Activated T-helper 1 cell treated with Interleukin-2 at 50 U/mL for 16 hours (primary cell): ENCODE measurements around the gene PDE7B.

Source experiments
- DNase-seq: peaks from one replicate; pipeline ENCODE4 v3.0.0-alpha.2; 2020; ENCODE audit warnings: low read depth

The PDE7B gene

DNA sequence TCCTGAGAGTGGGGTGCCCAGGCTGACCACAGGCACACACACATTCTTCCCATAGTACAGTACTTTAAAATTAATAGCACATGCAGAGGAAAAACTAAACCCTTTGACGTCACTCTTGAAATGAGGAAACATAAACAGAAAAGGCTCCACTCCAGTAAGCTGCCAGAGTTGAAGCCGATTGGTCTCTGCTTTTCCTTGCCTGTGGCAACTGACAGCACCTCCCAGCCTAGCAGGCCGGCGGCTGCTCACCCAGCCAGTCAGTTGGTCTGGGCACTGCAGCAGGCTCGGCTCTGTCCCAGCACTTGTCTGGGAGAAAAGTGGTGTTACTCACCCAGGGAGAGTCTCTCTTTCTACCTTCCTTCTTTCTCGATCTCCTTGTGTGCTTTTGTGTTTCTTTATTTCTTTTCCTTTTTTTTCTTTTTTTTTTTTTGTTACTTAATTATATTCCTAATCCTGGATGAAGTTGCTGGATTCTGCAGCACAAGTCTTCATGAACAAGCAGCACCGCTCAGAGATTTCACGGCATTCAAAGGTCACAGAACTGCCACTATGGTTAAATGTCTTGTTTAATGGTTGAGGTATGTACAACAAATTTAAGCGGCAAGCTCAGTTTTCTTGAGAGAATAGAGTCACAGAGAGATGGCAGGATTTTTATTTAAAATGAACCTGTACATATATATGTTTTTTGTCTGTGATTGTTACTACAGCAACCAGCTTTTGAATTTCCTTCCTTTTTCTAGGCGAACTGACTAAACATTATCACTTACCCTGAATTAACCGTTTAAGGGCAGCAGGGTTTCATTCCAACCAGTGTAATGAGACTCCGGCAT lies at the start of gene PDE7B:
Gene PDE7B (plus strand): TSS at position 260 of the 830 bp plus-strand sequence.
- DNase-seq = no peak

DNA sequence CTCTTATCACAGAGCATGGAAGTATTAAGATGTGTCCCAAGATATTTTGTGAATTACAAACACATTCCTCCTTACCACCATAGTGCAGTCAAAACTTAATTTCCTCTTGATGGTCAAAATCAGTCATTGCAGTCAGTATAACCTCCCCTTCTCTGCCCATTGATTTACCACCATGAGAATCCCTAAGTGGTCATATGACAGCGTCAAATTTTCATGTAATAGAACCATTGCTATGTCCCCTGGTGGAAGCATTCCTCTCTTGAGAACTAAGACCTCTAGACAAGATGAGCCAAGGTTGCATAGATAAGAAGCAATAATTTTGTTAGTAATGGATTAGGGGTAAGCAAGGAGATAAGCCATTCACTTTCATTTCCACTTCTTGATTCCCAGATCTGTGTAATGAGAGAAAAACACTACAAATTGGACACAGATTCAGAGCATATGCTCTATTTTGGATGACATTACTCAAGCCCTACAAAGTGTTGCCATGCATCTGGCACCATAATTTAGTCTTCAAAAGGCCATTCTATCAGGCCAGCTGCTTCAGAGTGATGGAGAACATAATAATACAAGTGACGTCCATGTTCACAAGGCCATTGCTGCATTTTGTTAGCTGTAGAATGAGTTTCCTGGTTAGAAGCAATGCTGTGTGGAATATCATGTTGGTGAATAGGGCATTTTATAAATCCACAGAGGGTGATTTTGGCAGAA lies 49.6 kb upstream of the PDE7B start:
- no peak for DNase-seq

DNA sequence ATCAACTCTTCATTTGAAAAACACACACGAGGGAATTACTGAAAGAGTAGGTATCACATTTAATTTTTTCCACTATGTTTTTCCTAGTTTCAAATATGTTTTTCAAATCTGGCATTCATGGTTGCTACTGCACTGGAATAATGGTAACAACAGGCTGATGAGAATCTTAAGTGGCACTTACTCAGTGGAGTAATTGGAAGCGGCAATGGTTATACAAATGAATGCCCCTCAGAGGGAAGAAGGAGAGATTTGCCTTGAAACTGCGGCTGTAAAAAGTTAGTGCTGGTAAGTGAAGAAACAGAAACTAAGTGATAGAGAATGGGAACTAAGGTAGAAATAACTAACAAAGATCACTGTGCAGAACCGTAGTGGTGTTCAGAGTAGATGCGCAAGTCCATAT lies 41.0 kb upstream of the PDE7B start:
- DNase-seq = no peak

DNA sequence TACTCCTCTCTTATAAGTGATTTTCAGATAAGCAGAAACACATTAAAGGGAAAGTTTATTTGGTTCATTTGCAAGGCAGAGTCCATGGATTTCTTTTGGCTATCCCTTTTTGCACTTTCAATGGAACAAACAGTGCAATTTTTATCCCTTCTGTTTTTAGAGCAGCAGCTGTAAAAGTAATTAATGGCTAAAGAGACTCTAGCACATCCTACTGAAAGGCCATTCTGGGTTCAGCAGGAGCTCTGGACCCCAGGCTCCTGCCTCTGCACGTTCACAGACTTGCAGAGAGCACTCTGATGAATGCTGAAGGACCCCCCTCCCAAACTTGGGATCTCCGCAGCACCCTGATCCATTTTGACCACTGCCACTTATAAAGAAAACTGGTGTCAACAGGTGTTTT lies 40.3 kb upstream of the PDE7B start:
- no peak for DNase-seq

DNA sequence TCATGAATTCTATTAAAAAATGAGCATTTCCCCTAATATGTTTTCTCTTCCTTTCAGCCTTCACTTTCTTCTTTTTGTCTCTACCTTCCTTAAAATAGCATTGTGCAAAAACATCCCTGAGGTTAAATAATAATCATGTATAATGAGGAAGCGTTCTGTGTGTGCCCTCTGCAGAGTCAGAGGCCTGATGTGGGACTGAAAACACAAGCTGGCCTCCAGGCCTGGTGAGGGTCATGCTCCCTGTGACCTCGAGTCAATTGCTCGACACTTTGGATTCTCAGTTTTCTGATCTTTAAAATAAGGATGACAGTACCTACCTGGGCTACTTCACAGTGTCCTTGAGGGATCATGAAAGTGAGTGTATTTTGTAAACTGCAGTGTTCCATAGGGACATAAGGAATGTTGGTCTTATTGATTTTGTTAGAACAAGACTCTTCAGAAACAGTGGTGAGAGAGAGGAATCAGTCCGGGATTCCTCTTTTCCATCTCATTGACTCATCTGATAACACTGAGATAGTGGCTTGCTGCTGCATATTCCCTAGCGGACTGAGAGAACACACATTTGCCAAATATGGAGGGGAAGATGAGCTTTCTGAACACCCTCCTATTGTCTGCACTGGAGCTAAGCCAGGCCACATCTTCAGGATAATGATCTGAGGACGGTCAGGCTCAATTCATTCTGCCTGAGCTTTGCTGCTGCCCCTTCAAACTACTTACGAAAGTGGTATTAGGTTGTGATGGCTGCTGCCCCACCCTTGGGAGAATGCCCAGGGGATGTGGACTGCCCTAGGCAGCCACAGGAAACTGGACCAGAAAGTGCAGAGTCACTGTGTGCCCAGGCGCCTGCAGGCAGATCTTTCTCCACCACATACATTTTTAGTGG lies 39.6 kb upstream of the PDE7B start:
- no peak for DNase-seq

DNA sequence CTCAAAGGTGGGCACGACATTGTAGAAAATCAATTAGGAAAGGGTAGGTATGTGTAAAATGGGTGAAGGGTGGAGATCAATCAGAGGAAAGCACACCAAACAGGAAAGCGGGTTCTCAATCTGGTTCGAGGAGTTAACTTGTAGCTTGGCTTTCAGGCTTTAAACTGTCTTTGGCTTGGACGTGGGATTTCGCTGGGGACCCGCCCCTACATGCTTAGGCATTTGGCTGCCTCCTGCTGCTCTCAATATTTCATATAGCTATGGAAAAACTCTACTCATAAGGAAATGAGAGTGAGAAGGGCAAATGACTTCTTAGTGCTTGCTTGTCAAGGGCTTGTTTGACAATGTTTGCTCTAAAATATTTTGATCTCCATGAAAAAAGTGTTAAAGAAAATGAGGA lies 38.1 kb upstream of the PDE7B start:
- DNase-seq = no peak

DNA sequence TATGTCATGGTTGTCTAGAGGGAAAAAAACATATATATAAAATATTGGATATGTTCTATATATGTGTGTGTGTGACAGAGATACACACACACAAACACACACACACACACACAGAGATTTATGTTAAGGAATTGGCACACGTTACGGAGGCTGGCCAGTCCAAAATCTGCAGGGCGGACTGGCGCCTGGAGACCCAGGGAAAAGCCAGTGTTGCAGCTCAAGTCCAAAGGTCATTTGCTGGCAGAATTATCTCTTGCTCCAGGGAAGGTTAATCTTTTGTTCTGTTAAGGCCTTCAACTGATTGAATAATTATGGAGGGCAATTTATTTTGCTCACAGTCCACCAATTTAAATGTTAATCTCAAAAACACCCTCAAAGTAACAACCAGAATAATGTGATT lies 37.5 kb upstream of the PDE7B start:
- DNase-seq = no peak

DNA sequence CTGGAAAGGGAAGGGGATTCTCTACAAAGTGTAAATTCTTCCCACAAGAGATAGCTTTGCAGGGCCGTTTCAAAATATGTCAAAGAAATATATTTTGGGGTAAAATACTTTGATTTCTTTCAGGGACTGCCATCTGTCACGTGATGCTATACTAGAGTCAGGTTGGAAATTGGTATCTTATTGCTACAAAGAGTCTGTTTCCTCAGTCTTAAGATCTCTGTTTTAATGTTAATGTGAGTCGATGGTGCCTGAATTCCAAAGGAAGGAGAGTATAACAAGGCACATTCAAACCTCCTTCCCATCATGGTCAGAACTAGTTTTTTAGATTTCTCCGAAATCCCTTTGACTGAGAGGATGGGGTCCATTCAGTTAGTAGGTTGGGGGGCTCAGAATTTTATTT lies 36.3 kb upstream of the PDE7B start:
- no peak for DNase-seq

DNA sequence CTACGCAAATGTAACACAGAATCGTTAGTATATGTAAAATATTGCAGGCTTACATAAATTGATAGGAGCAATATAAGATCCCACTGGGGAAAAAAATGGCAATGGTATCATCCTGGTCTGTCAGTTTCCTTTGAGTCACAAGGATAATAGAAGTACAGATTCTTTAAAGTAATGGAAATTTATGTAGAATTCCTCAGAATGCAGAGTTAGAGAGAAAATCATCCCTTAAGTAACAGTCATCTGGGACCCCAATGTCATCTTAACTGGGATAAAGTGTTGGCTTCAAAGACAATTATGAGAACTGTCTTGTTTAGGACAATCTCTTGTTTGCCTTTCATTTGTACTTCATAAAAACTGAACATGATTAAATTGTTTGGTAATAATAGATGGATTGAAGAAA lies 34.5 kb upstream of the PDE7B start:
- DNase-seq = no peak

DNA sequence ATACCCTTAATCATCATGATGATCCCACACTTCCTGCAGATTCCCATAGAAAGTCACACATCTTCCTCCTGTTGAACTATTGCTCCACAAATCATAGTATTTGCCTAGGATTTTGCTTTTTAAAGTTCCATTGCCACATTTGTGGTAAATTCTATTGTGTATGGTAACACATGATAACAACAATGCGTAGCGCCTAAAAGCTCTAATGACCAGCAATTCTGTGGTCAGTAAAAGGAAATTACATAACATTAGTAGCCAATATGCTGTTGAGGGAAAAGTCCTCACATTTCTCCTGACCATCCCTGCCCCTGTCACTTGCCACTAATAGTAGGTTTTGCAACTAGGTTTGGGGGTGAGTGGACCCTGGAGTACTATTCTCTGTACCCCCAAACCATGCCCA lies 31.8 kb upstream of the PDE7B start:
- no peak for DNase-seq

DNA sequence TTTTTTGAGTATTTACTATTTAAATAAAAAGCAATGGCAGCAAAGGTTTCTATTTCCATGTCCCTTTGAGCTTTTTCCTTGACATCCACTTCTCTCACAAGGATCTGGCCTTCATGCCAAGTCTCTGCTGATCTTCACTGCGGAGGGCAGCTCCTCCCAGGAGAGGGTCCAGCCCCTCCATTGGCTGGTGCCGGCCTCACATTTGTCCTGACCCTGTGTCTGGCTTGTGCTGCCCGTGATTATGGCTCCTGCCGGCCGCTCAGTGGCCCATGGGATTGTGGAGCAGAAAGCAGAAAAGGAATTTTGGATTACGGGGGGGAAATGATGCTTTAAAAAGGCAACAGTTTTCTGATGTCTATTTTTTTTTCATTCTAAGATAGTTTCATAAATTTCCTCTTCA lies 31.2 kb upstream of the PDE7B start:
- DNase-seq = no peak

DNA sequence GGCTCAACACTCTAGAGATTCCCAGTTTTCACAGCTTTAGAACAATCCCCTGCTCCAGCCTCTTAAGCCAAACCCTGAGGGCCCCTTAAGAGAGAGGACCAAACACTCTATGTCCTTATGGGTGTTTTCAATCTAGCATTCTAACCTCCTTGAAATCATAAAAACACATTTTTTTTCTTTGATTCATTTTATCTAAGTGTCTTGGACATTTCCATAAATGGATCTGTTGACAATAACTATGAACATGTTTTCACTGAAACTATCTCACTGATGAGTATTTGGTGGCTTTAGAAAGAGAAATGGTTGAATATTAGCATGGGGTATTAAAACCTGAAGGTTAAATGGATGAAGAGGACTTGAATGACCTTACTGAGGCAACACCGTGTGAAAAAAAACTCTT lies 27.6 kb upstream of the PDE7B start:
- no peak for DNase-seq

DNA sequence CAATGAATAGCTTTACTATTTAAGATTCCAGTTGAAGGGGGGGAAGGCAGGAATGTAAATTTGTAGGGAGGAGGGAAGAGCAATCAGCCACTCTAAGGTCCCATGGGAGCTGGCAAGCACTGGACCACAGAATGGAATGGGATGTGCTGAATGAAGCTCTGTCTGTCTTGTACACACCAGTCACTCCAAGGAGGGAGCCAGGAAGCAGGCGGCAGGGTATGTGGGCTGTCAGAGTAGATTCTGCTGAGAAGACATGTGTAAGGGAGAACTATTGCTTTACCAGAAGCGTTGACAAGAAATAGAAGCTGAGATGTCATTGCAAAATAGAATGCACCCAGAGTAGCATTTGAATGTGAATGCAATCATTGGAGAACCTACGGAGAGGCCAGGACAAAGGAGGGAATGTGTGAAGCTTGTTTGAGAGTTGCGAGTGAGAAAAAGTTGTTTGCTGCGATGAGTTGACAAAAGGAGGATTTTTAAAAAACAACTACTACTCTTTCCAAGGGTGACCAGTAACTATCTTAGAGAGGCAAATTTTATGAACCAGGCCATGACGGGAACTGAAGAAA lies 25.2 kb upstream of the PDE7B start:
- no peak for DNase-seq

DNA sequence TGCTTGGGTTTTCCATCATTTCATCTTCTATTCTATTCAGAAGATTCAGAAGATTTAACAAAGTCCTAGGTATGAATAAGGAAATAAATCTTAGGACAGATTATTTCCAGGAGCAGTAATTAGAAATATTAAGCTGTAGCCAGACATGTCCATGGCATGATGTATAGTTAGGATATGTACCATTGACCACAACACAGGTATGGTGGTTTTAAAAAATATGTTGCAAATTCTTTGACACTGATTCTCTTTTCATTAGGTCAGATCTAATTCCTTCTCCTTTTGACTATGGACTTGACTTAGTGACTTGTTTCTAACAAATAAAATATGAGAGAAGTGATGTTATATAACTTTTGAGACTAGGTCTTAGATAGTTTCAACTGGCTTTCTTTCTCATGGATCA lies 23.5 kb upstream of the PDE7B start:
- no peak for DNase-seq

DNA sequence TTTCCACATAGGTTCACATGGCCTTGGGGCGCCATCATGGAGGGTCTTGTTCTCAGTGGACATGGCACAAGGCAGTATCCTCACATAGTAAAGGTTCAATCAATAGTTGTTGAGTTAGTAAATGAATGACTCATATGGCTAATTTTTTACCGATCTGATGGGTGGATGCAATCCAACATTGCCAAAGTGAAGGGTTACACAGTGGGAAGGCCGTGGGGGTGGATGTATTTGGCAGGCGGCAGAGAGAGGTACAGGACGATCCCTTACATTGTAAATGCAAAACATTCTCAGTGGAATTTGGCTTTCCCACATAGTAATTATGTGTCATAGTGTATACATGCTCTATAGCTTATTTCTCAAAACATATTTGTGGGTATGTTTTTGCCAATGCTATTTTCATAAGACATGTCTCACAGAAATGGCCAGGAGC lies 21.0 kb upstream of the PDE7B start:
- DNase-seq = no peak

DNA sequence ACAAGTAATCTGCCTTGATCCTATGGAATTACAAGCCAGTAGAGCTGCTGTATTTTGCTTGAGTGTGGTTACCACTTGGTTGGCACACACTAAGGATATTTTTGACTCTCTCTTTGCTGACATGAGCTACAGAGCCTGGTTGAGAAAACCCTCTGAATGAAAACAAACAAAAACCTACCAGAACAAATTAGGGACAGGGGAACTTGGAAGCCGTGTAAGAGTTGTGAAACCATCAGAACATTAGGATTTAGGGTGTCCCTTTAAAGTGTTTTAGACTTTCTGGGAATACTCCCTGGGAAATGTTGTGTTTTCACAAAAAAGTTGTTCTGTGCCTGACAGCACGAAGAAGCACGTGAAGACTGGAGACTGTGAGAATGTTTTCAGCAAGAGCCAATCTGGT lies 20.5 kb upstream of the PDE7B start:
- DNase-seq = no peak

DNA sequence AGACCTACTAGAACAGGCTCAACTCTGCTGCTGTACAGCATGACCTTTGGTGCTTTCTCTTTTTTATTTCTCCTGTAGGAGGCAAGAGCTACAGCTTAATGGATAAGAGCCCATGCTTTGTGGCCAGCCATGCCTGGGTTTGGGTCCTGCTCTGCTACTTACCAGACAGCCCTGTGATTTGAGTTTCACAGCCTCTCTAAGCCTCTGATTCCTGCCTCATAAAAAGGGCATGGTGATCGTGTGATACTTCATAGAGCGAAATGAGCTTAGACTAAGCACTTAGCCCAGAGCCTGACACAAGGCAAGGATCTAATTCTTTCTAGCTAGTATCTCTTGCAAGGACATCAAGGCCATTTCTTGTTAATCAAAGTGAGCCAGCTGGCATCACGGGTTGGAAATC lies 19.3 kb upstream of the PDE7B start:
- no peak for DNase-seq

DNA sequence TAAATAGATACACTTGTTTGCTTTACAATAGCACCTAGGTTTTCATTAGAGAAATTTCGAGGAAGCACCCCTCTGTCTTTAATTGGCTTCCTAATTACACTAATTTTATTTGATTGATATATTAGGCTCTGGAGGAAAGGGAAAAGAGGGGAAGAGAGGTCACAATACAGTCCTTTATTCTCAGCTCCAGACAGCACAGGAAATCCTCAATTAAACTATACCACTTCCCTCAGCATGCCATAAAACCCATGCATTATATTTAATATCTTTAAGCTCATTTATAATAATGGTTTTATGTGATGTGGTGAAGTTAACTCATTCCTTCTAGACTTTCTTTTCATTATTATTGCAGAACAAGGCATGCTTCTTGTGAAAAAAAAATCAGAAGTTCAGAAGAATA lies 17.7 kb upstream of the PDE7B start:
- no peak for DNase-seq

DNA sequence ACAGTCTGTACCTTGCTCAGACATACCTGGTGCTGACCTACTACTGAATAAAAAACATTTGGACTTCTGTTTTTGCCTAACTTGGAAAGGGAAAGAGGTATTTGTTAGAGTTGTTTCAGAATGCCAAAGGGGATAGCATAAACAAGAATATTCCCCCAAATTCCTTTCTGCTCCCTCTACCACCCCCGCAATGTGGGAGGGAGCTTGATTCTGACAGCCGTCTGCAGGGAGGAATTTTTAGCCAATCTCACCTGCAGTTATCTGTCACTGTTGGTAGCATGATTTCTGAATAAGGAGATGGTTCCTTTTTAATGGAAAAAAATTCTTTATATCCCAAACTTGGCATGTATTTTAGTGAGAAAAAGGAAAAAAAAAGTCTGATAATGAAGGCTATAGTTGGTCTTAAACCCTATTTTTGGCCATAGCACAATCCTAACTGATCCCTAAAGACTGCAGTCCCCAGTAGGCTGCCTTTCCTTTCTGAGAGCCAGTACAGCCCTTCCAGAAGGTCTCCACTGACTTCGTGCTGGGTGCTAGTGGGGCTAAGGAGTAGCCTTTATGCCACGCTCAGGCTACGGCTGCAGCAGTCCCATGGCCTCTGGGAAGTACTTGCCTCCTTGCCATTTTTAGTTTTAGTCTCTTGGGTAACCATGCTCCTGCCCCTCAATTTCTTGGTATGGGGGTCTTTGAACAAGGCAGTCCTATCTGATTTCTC lies 13.6 kb upstream of the PDE7B start:
- no peak for DNase-seq

DNA sequence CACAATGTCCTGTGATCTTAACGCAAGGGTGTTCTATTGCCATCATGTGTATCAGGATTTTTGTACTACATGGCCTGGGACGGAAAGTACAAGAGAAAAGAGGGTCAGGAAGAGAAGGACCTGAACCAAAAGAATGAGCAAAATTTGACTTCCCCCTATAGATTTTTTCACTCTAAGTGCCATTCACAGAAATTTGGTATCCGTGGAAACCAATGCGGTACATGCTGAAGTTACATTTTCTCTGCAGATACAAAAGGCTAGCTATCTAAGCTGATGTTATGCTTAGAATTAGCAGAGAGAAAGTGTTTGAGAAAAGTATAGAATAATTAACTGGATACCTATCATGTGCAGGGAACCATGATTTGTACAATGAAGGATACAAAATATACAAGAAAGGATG lies 12.4 kb upstream of the PDE7B start:
- DNase-seq = no peak

DNA sequence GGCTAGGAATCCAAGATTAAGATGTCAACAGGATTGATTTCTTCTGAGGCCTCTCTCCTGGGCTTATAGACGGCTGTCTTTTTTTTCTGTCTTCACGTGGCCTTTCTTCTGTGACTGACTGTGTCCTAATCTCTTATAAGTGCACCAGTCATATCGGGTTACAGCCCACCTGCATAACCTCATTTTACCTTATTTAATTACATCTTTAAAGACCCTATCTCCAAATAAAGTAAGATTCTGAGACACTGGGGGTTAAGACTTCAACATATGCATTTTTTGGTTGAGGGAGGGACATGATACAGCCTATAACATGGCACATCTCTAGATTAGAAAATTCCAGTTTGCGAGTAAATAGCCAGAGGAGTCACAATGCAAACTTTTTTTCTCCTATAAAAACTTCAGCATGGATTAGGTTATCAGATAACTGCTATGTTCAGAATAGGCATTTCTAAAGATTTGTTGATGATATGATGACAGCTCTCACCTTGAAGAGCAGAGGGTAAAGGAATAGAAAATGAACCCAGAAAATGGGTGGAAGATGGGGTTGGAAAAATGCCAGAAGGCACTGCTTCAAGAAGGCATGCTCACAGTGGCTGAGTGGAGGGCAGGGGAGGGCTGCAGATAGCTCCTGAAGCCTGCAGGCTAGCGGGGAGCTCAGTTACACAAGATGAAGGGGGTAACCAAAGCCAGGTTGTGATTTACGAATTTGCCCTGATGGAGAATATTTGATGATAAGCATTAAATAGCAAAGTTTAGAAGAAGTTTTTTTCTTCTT lies 8.7 kb upstream of the PDE7B start:
- DNase-seq = no peak
